Measurements from ENCODE around the gene CPSF2.
"Not testable (repeated sequence)": the region's sequence is repeated elsewhere in the genome, so short reads cannot be mapped to it uniquely, and the experiment has no call there.

The CPSF2 gene

GRCh38 chr14:92161521-92161920, 39.8 kb downstream of the CPSF2 start:
- Histone ChIP-seq H3K27me3 (ENCODE audit: control insufficient read depth, insufficient read depth, low read length) (no peaks in the 10 kb centered on the region), H3K4me3 (ENCODE audit: low read length) (no peak overlapping the region), H3K4me1 (ENCODE audit: control insufficient read depth, insufficient read depth, low read length) (peaks cover 10% of the 10 kb centered on the region), H3K9ac (ENCODE audit: low read depth, low read length) (no peak overlapping the region), H3K9me3 (replicated peaks; ENCODE audit: low read length) (no peaks in the 10 kb centered on the region), H3K36me3 (ENCODE audit: insufficient read depth, low read length) (peaks cover 76% of the 10 kb centered on the region), H3K4me2 (ENCODE audit: low read length) (no peak overlapping the region)

GRCh38 chr14:92164958-92165357, 43.2 kb downstream of the CPSF2 start:
- Histone ChIP-seq H3K4me3 (ENCODE audit: low read length) (no peak overlapping the region), H3K36me3 (ENCODE audit: insufficient read depth, low read length) (peaks cover 59% of the 10 kb centered on the region), H3K4me1 (ENCODE audit: control insufficient read depth, insufficient read depth, low read length) (peaks cover 10% of the 10 kb centered on the region), H3K9me3 (replicated peaks; ENCODE audit: low read length) (no peaks in the 10 kb centered on the region), H3K27me3 (ENCODE audit: control insufficient read depth, insufficient read depth, low read length) (no peaks in the 10 kb centered on the region), H3K9ac (ENCODE audit: low read depth, low read length) (no peak overlapping the region), H3K4me2 (ENCODE audit: low read length) (no peak overlapping the region)

- H3K4me1 ChIP-seq (ENCODE audit: control insufficient read depth, insufficient read depth, low read length) = no peaks in the 10 kb centered on the region
- H3K4me2 ChIP-seq (ENCODE audit: low read length) = no peak overlapping the region
- H3K27me3 ChIP-seq (ENCODE audit: control insufficient read depth, insufficient read depth, low read length) = no peaks in the 10 kb centered on the region
- no peaks in the 10 kb centered on the region for H3K9me3 ChIP-seq (replicated peaks; ENCODE audit: low read length)
- no peak overlapping the region for H3K9ac ChIP-seq (ENCODE audit: low read depth, low read length)
- H3K36me3 ChIP-seq (ENCODE audit: insufficient read depth, low read length) = peaks cover 9% of the 10 kb centered on the region
- H3K4me3 ChIP-seq (ENCODE audit: low read length) = no peak overlapping the region
Measured at GRCh38 chr14:92173668-92174067, 51.9 kb downstream of the CPSF2 start.

GRCh38 chr14:92175811-92176210, 54.0 kb downstream of the CPSF2 start:
- Histone ChIP-seq H3K9me3 (replicated peaks; ENCODE audit: low read length) (no peaks in the 10 kb centered on the region), H3K27me3 (ENCODE audit: control insufficient read depth, insufficient read depth, low read length) (no peaks in the 10 kb centered on the region), H3K4me3 (ENCODE audit: low read length) (no peak overlapping the region), H3K4me1 (ENCODE audit: control insufficient read depth, insufficient read depth, low read length) (no peaks in the 10 kb centered on the region), H3K9ac (ENCODE audit: low read depth, low read length) (no peak overlapping the region), H3K36me3 (ENCODE audit: insufficient read depth, low read length) (peaks cover 3% of the 10 kb centered on the region), H3K4me2 (ENCODE audit: low read length) (no peak overlapping the region)

DNA sequence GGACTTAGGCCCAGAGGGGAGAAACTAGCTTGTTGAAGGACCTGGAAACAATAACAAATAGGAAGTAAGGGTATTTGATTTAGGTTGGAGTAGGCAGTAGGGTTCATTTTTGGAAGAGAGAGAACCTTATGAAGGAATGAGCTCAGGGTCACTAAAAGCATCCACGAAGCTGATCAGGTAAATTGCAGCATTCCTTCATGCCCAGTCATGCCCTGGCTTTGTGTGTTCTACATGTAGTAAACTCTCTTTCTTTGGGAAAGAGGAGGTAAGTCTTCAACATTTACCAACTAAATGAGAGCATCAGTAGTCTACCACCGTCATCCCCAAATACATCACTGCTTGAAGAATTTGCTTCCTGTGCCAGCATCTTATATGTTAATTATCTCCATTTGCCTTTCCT, 54.7 kb downstream of the CPSF2 start:
- Histone ChIP-seq H3K9me3 (replicated peaks; ENCODE audit: low read length) (no peaks in the 10 kb centered on the region), H3K9ac (ENCODE audit: low read depth, low read length) (no peak overlapping the region), H3K36me3 (ENCODE audit: insufficient read depth, low read length) (peaks cover 3% of the 10 kb centered on the region), H3K27me3 (ENCODE audit: control insufficient read depth, insufficient read depth, low read length) (no peaks in the 10 kb centered on the region), H3K4me3 (ENCODE audit: low read length) (no peak overlapping the region), H3K4me1 (ENCODE audit: control insufficient read depth, insufficient read depth, low read length) (no peaks in the 10 kb centered on the region), H3K4me2 (ENCODE audit: low read length) (no peak overlapping the region)

- H3K9me3 ChIP-seq (replicated peaks; ENCODE audit: low read length); H3K36me3 ChIP-seq (ENCODE audit: insufficient read depth, low read length); H3K9ac ChIP-seq (ENCODE audit: low read depth, low read length); H3K27me3 ChIP-seq (ENCODE audit: control insufficient read depth, insufficient read depth, low read length); H3K4me1 ChIP-seq (ENCODE audit: control insufficient read depth, insufficient read depth, low read length); H3K4me2 ChIP-seq (ENCODE audit: low read length); H3K4me3 ChIP-seq (ENCODE audit: low read length): not testable (repeated sequence)
Measured at GRCh38 chr14:92179178-92179577, 57.4 kb downstream of the CPSF2 start.

- no peaks in the 10 kb centered on the region for H3K9me3 ChIP-seq (replicated peaks; ENCODE audit: low read length)
- H3K9ac ChIP-seq (ENCODE audit: low read depth, low read length) = no peak overlapping the region
- no peaks in the 10 kb centered on the region for H3K4me1 ChIP-seq (ENCODE audit: control insufficient read depth, insufficient read depth, low read length)
- no peak overlapping the region for H3K4me3 ChIP-seq (ENCODE audit: low read length)
- no peaks in the 10 kb centered on the region for H3K27me3 ChIP-seq (ENCODE audit: control insufficient read depth, insufficient read depth, low read length)
- no peak overlapping the region for H3K4me2 ChIP-seq (ENCODE audit: low read length)
- no peaks in the 10 kb centered on the region for H3K36me3 ChIP-seq (ENCODE audit: insufficient read depth, low read length)
Measured at GRCh38 chr14:92185559-92185958, 63.8 kb downstream of the CPSF2 start.

GRCh38 chr14:92187616-92188015, 65.8 kb downstream of the CPSF2 start:
- H3K36me3 ChIP-seq (ENCODE audit: insufficient read depth, low read length); H3K4me1 ChIP-seq (ENCODE audit: control insufficient read depth, insufficient read depth, low read length); H3K27me3 ChIP-seq (ENCODE audit: control insufficient read depth, insufficient read depth, low read length); H3K9ac ChIP-seq (ENCODE audit: low read depth, low read length); H3K9me3 ChIP-seq (replicated peaks; ENCODE audit: low read length); H3K4me3 ChIP-seq (ENCODE audit: low read length); H3K4me2 ChIP-seq (ENCODE audit: low read length): not testable (repeated sequence)

DNA sequence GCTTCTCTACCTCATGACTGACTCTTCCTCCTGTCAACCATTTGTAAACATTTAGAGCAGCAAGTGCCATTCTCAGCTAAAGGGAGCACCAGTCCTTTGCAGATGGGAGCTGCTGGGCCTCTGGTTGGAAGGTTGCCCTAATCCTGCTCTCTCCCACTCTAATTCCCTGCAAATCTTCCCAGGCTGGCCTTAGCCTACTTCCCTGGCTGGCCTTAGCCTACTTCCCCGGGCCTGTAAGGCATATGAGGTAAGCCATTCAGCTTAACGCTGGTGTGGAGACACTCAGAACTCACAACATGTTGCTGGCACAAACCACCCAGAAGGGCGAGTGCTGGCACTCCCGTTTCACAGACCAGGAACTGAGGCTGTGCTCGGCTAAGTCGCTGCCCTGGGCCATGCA, 69.0 kb downstream of the CPSF2 start:
- Histone ChIP-seq H3K9ac (ENCODE audit: low read depth, low read length) (no peak overlapping the region), H3K4me1 (ENCODE audit: control insufficient read depth, insufficient read depth, low read length) (no peaks in the 10 kb centered on the region), H3K9me3 (replicated peaks; ENCODE audit: low read length) (no peaks in the 10 kb centered on the region), H3K27me3 (ENCODE audit: control insufficient read depth, insufficient read depth, low read length) (no peaks in the 10 kb centered on the region), H3K4me2 (ENCODE audit: low read length) (no peak overlapping the region), H3K36me3 (ENCODE audit: insufficient read depth, low read length) (no peaks in the 10 kb centered on the region), H3K4me3 (ENCODE audit: low read length) (no peak overlapping the region)

DNA sequence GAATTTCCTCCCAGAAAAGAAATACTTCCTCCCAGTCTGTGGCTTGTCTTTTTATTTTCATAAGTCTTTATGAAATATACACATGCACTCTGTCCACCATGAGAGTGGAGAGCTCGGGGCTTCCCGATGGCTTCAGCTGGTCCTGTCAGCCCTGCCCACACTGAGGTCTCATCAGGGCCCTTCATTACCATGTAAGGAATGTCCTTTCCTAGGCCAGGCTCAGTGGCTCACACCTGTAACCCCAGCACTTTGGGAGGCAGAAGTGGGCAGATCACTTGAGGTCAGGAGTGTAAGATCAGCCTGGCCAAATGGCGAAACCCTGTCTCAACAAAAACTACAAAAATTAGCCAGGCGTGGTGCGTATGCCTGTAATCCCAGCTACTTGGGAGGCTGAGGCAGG, 77.0 kb downstream of the CPSF2 start:
- H3K9me3 ChIP-seq (replicated peaks; ENCODE audit: low read length) = no peaks in the 10 kb centered on the region
- no peak overlapping the region for H3K9ac ChIP-seq (ENCODE audit: low read depth, low read length)
- H3K4me1 ChIP-seq (ENCODE audit: control insufficient read depth, insufficient read depth, low read length) = no peaks in the 10 kb centered on the region
- no peaks in the 10 kb centered on the region for H3K36me3 ChIP-seq (ENCODE audit: insufficient read depth, low read length)
- H3K4me3 ChIP-seq (ENCODE audit: low read length) = no peak overlapping the region
- H3K4me2 ChIP-seq (ENCODE audit: low read length) = no peak overlapping the region
- peaks cover 33% of the 10 kb centered on the region for H3K27me3 ChIP-seq (ENCODE audit: control insufficient read depth, insufficient read depth, low read length)

- H3K27me3 ChIP-seq (ENCODE audit: control insufficient read depth, insufficient read depth, low read length) = peaks cover 42% of the 10 kb centered on the region
- no peak overlapping the region for H3K4me2 ChIP-seq (ENCODE audit: low read length)
- no peaks in the 10 kb centered on the region for H3K9me3 ChIP-seq (replicated peaks; ENCODE audit: low read length)
- no peaks in the 10 kb centered on the region for H3K36me3 ChIP-seq (ENCODE audit: insufficient read depth, low read length)
- H3K4me3 ChIP-seq (ENCODE audit: low read length) = no peak overlapping the region
- H3K9ac ChIP-seq (ENCODE audit: low read depth, low read length) = no peak overlapping the region
- H3K4me1 ChIP-seq (ENCODE audit: control insufficient read depth, insufficient read depth, low read length) = no peaks in the 10 kb centered on the region
Measured at GRCh38 chr14:92199763-92200162, 78.0 kb downstream of the CPSF2 start.

DNA sequence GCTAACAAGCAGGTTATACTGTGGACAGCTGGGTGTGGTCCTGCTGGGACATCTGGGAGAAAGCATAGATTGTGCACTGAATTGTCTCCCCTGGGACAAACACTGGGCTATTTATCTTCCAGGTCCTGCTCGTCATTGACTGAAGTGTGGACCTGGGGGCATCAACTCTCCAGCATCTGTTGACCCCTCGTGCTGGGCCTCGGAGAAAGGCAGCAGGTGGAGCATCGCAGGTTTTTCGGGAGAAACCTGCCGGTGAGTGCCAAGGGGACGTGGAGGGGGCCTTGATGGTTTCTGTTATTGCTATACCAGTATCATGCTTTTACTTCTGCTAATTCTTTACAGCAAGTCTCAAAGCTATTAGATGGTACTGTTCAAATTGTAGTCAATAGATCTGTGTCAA, 81.3 kb downstream of the CPSF2 start:
- no peak overlapping the region for H3K4me2 ChIP-seq (ENCODE audit: low read length)
- H3K27me3 ChIP-seq (ENCODE audit: control insufficient read depth, insufficient read depth, low read length) = peaks cover 46% of the 10 kb centered on the region
- no peak overlapping the region for H3K4me3 ChIP-seq (ENCODE audit: low read length)
- no peaks in the 10 kb centered on the region for H3K36me3 ChIP-seq (ENCODE audit: insufficient read depth, low read length)
- no peak overlapping the region for H3K9ac ChIP-seq (ENCODE audit: low read depth, low read length)
- H3K4me1 ChIP-seq (ENCODE audit: control insufficient read depth, insufficient read depth, low read length) = no peaks in the 10 kb centered on the region
- H3K9me3 ChIP-seq (replicated peaks; ENCODE audit: low read length) = no peaks in the 10 kb centered on the region

Measured in skeletal muscle satellite cell (primary cell).